Measurements from ENCODE around the gene IMPG1.

- TF ChIP-seq CTCF (IDR thresholded peaks at IDR 0.05; ENCODE audit: control extremely low read depth in 1 of 3, insufficient read depth in 1 of 3, low read depth in 1 of 3, low read length in 3 of 3) = no peak
- TF ChIP-seq TAF1 (IDR thresholded peaks at IDR 0.05; ENCODE audit: low read depth, low read length) = no peak
- no peak for TF ChIP-seq EZH2 (IDR thresholded peaks at IDR 0.05; ENCODE audit: low read depth, low read length, severe bottlenecking)
- no peak for TF ChIP-seq POLR2A (IDR thresholded peaks at IDR 0.05; ENCODE audit: control extremely low read depth in 1 of 2, low read depth in 2 of 2, low read length in 2 of 2)
- no peak for TF ChIP-seq JUND (IDR thresholded peaks at IDR 0.05; ENCODE audit: low read length)
- no peak for TF ChIP-seq POLR2AphosphoS5 (IDR thresholded peaks at IDR 0.05; ENCODE audit: low read depth, low read length)
- no peak for TF ChIP-seq EP300 (IDR thresholded peaks at IDR 0.05; ENCODE audit: borderline replicate concordance in 1 of 2, low read depth in 2 of 2, low read length in 2 of 2)
- no peak for TF ChIP-seq CEBPB (IDR thresholded peaks at IDR 0.05; ENCODE audit: low read depth, low read length)
- TF ChIP-seq GABPA (IDR thresholded peaks at IDR 0.05; ENCODE audit: borderline replicate concordance, insufficient read depth, low read length) = no peak
- no peak for TF ChIP-seq HDAC6 (IDR thresholded peaks at IDR 0.05; ENCODE audit: low read depth, low read length)
- no peak for TF ChIP-seq CHD1 (IDR thresholded peaks at IDR 0.05; ENCODE audit: low read depth, low read length)
- no peak for TF ChIP-seq ATF3 (IDR thresholded peaks at IDR 0.05; ENCODE audit: insufficient read depth, low read depth, low read length)
These were observed 175.9 kb downstream of the IMPG1 start for GRCh38 chr6:75896526-75896925.
